H1 (cell line): ENCODE data around the gene SMC3. TPM values are rescaled to one million over a fixed set of nuclear protein-coding genes. Genes with fewer than 3 reads are reported as not detected.

Source experiments
- ATF3 ChIP-seq: IDR thresholded peaks from 2 replicates; pipeline ENCODE4 v1.6.1; 2011; ENCODE audit warnings: low read depth, mild to moderate bottlenecking, low read length; ENCODE audit not compliant: insufficient read depth
- BRCA1 ChIP-seq: IDR thresholded peaks from 2 replicates; pipeline ENCODE4 v1.6.1; 2012; ENCODE audit warnings: low read depth, low read length, improper control_type of control experiment
- CTBP2 ChIP-seq: IDR thresholded peaks from 2 replicates; pipeline ENCODE4 v1.7.0; 2011; ENCODE audit warnings: borderline replicate concordance, mild to moderate bottlenecking, moderate library complexity, mixed read lengths, low read length; ENCODE audit not compliant: insufficient read depth, insufficient read length
- CTCF ChIP-seq, 3 experiments: IDR thresholded peaks; 1 replicate in 2 of 3; 2 replicates in 1 of 3; pipeline versions ENCODE4 v1.5.1 to v1.6.1; 2011; ENCODE audit warnings: low read length in 3 of 3, mild to moderate bottlenecking in 3 of 3, inconsistent platforms in 2 of 3, low read depth in 1 of 3, moderate library complexity in 1 of 3; ENCODE audit not compliant: insufficient read depth in 1 of 3; ENCODE audit errors: control extremely low read depth in 1 of 3
- GABPA ChIP-seq: IDR thresholded peaks from 2 replicates; pipeline ENCODE4 v1.6.1; 2011; ENCODE audit warnings: mild to moderate bottlenecking, low read length, moderate library complexity, borderline replicate concordance; ENCODE audit not compliant: insufficient read depth
- RAD21 ChIP-seq, 2 experiments: IDR thresholded peaks in 1 of 2; conservative IDR thresholded peaks in 1 of 2; 2 replicates each; pipeline ENCODE4 v1.6.1; 2011; ENCODE audit warnings: low read depth in 2 of 2, low read length in 2 of 2, improper control_type of control experiment in 1 of 2, inconsistent platforms in 1 of 2, mild to moderate bottlenecking in 1 of 2, moderate library complexity in 1 of 2
- SP2 ChIP-seq: IDR thresholded peaks from 2 replicates; pipeline ENCODE4 v1.6.1; 2012; ENCODE audit warnings: mild to moderate bottlenecking, low read length, inconsistent platforms
- TAF7 ChIP-seq: optimal IDR thresholded peaks from 2 replicates; pipeline ENCODE3; 2011; ENCODE audit warnings: low read depth, mild to moderate bottlenecking, inconsistent platforms, low read length, moderate library complexity, borderline replicate concordance
- polyA plus RNA-seq, 7 experiments: library from polyadenylated mRNA; depleted of rRNA in 3 of 7; stranded (reverse) in 5 of 7; unstranded in 2 of 7; fragments of >200 nt in 5 of 7; fragments of 200-250 nt in 2 of 7; gene quantifications; 1 replicate in 5 of 7; 2 replicates in 1 of 7; 4 replicates in 1 of 7; pipeline versions ENCODE4 v1.2.1 to v1.2.3, GENCODE V29; 2011 to 2013; ENCODE audit warnings: missing spikeins in 2 of 7, mixed read lengths in 2 of 7
- total RNA-seq: library from RNA; stranded (reverse); fragmentation: NEBNext Ultra II Directional; extraction: Animal tissue kit (Norgen Biotek cat#: 25700); gene quantifications from 2 replicates; pipeline ENCODE4 v1.2.1, GENCODE V29; 2021

The SMC3 gene
- total and polyA plus RNA-seq, 2 of the 8 experiments (the other 6 are each of a cell fraction or from before 2014, with no cell fraction given) = 12.7 to 93.4 TPM

GRCh38 chr10:110546499-110547110 is 20.9 kb upstream of the SMC3 start (continued):
- TF ChIP-seq RAD21 (IDR thresholded peaks at IDR 0.05 in 1 of 2, conservative IDR thresholded peaks at IDR 0.05 in 1 of 2; ENCODE audit: low read depth in 2 of 2, low read length in 2 of 2) = no peak
- TF ChIP-seq CTCF (IDR thresholded peaks at IDR 0.05; ENCODE audit: control extremely low read depth in 1 of 3, insufficient read depth in 1 of 3, low read depth in 1 of 3, low read length in 3 of 3) = no peak
- TF ChIP-seq SP2 = no peak
- TF ChIP-seq GABPA = no peak
- TF ChIP-seq CTBP2 = no peak
- TF ChIP-seq TAF7 = no peak
- no peak for TF ChIP-seq ATF3
- no peak for TF ChIP-seq BRCA1
